GM19035 (cell line): ENCODE measurements around the gene FGF2.
"Not testable (repeated sequence)": the region's sequence is repeated elsewhere in the genome, so short reads cannot be mapped to it uniquely, and the experiment has no call there.

Experiments
- ATAC-seq: cut with Tn5 transposase; IDR thresholded peaks from one replicate; pipeline ENCODE4 v1.9.1; 2021; ENCODE audit not compliant: unreplicated experiment

The FGF2 gene

GRCh38 chr4:122812823-122813222 is 13.8 kb upstream of the FGF2 start:
- not testable (repeated sequence) for ATAC-seq

- ATAC-seq = peak; percentile 97
Measured at GRCh38 chr4:122814426-122814825, 12.2 kb upstream of the FGF2 start.

GRCh38 chr4:122815248-122815647 is 11.4 kb upstream of the FGF2 start:
- no peak for ATAC-seq

- no peak for ATAC-seq
Measured at GRCh38 chr4:122816476-122816875, 10.2 kb upstream of the FGF2 start.

- no peak for ATAC-seq
Measured at GRCh38 chr4:122819708-122820449, 6.8 kb upstream of the FGF2 start.

GRCh38 chr4:122821092-122821491 is 5.5 kb upstream of the FGF2 start:
- no peak for ATAC-seq

GRCh38 chr4:122822466-122822865 is 4.2 kb upstream of the FGF2 start:
- ATAC-seq = no peak

GRCh38 chr4:122823476-122823875 is 3.2 kb upstream of the FGF2 start:
- no peak for ATAC-seq

GRCh38 chr4:122824616-122825015 is 2.0 kb upstream of the FGF2 start:
- no peak for ATAC-seq

GRCh38 chr4:122826079-122826527 is 528 bp upstream of the FGF2 start:
- no peak for ATAC-seq

- peak; percentile 51 for ATAC-seq
Measured at GRCh38 chr4:122827258-122827878, 737 bp downstream of the FGF2 start.

- ATAC-seq = peak; percentile 92
Measured at GRCh38 chr4:122827879-122828601, 1.4 kb downstream of the FGF2 start.

- no peak for ATAC-seq
Measured at GRCh38 chr4:122830426-122831095, 3.9 kb downstream of the FGF2 start.

- no peak for ATAC-seq
Measured at GRCh38 chr4:122831515-122832196, 5.0 kb downstream of the FGF2 start.

- ATAC-seq = no peak
Measured at GRCh38 chr4:122832732-122833131, 6.1 kb downstream of the FGF2 start.

GRCh38 chr4:122833999-122834398 is 7.4 kb downstream of the FGF2 start:
- ATAC-seq = no peak

- no peak for ATAC-seq
Measured at GRCh38 chr4:122836941-122837340, 10.3 kb downstream of the FGF2 start.

- ATAC-seq = no peak
Measured at GRCh38 chr4:122838034-122838433, 11.4 kb downstream of the FGF2 start.

GRCh38 chr4:122842392-122842791 is 15.8 kb downstream of the FGF2 start:
- no peak for ATAC-seq

GRCh38 chr4:122842984-122843531 is 16.4 kb downstream of the FGF2 start:
- no peak for ATAC-seq
